ENCODE results near the gene BAMBI. TPM values are rescaled to one million over a fixed set of nuclear protein-coding genes. Genes with fewer than 3 reads are reported as not detected.

The BAMBI gene
- total RNA-seq, 4 donors from 2014 or later, result 6.4 to 18.3 (median 14.0) TPM

GRCh38 chr10:28664369-28664740 lies 13.0 kb upstream of the BAMBI start:
- DNase-seq, result no peak
- H3K4me1 ChIP-seq, result no peaks in the 10 kb centered on the region
- H3K27me3 ChIP-seq, result no peaks in the 10 kb centered on the region
- TF ChIP-seq CTCF (IDR thresholded peaks at IDR 0.05) (no peak), POLR2A (IDR thresholded peaks at IDR 0.05) (no peak)
- no peak overlapping the region for H3K27ac ChIP-seq
- H3K36me3 ChIP-seq, result no peaks in the 10 kb centered on the region
- H3K4me3 ChIP-seq, result no peak overlapping the region
- no peaks in the 10 kb centered on the region for H3K9me3 ChIP-seq
- intact Hi-C loops (cut with DNase I; ENCODE audit: low total_unique reads), result loop anchor here (2.0 kb wide), 1 partner anchor 640 kb away; no protein-coding TSS in a partner anchor

- H3K4me1 ChIP-seq, result no peaks in the 10 kb centered on the region
- intact Hi-C loops (cut with DNase I; ENCODE audit: low total_unique reads), result no loop called here
- no peak for TF ChIP-seq CTCF (IDR thresholded peaks at IDR 0.05)
- TF ChIP-seq POLR2A (IDR thresholded peaks at IDR 0.05), result no peak
- DNase-seq, result no peak
- H3K4me3 ChIP-seq, result no peak overlapping the region
- no peaks in the 10 kb centered on the region for H3K27me3 ChIP-seq
- no peaks in the 10 kb centered on the region for H3K9me3 ChIP-seq
- no peak overlapping the region for H3K27ac ChIP-seq
- no peaks in the 10 kb centered on the region for H3K36me3 ChIP-seq
These were observed 10.4 kb upstream of the BAMBI start for GRCh38 chr10:28666751-28667467.

DNA sequence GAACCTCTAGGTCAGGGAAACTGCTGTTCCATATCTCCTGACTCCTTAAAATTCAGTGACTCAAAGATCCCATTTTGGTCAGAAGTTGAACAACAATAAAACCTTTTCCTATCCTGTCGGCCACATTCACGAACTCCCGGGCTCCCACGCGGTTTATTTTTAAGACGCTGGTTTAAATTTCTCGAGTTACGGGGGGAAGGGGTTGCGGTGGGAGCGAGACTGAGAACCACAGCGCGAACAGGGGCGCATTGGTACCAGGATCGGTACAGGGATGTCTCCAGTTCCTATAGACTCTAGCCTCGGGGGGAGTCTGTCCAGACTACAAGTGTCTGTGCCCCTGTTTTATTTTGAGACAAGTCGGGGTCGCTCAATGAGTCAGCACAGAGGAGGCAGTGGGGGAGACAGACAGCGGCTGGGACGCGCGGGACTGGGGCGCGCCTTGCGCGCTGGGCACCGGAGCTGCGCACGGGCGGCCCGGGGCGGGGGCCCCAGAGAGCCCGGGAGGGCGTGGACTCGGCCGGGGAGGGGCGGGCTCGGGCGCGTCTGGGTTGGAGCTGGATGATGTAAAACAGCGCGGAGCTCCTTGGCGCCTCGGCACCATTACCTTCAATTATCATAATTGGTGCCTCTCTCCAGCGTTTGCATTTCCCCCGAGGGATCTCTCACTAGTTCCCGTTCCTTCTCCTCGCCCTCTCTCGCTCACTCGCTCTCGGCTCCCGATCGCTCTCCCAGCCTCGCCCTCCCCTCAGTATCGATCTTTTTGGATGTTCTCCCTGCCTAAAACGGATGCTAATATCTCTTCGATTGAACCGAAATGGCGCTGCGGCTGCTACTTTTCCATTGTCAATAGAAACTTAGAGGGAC lies 8.7 kb upstream of the BAMBI start:
- no peak for TF ChIP-seq CTCF (IDR thresholded peaks at IDR 0.05)
- peak in 1 of 2 donors; percentile 34 for TF ChIP-seq POLR2A (IDR thresholded peaks at IDR 0.05)
- intact Hi-C loops (cut with DNase I; ENCODE audit: low total_unique reads), result no loop called here
- peak; percentile 75 for DNase-seq
- Histone ChIP-seq H3K4me1 (no peaks in the 10 kb centered on the region), H3K27me3 (no peaks in the 10 kb centered on the region), H3K36me3 (no peaks in the 10 kb centered on the region), H3K4me3 (peak overlapping the region; percentile 28 to 46), H3K9me3 (no peaks in the 10 kb centered on the region), H3K27ac (peak overlapping the region; percentile 5 to 70)

GRCh38 chr10:28669227-28670173 lies 7.8 kb upstream of the BAMBI start:
- no peaks in the 10 kb centered on the region for H3K36me3 ChIP-seq
- H3K4me1 ChIP-seq, result no peaks in the 10 kb centered on the region
- TF ChIP-seq CTCF (IDR thresholded peaks at IDR 0.05) (no peak), POLR2A (IDR thresholded peaks at IDR 0.05) (no peak)
- H3K9me3 ChIP-seq, result no peaks in the 10 kb centered on the region
- intact Hi-C loops (cut with DNase I; ENCODE audit: low total_unique reads), result no loop called here
- no peak overlapping the region for H3K27ac ChIP-seq
- H3K4me3 ChIP-seq, result peak overlapping the region; percentile 28 to 46
- DNase-seq, result no peak
- H3K27me3 ChIP-seq, result no peaks in the 10 kb centered on the region

All from uterus (tissue), 4 donors.